Measurements from ENCODE around the gene CCNYL1.

DNA sequence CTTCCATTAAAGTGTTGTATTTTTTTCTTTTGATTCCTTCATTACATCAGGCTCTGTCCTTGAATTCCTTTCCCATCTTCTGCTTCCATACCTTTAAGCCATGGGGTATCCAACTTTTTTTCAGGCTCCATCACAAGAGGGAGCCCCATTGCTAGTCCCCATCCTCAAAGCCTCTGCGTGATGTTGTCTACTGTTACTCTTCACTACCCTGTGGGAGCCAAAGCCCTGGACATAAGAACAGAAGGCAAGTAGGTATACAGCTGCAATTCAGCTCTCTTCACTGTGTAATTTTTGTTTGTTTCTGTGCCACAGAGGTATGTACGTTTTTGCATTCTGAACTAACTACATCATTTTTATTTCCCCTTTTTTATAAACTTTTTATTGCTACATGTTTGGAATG, 36.6 kb upstream of the CCNYL1 start:
- no peak for TF ChIP-seq POLR2AphosphoS5 (IDR thresholded peaks at IDR 0.05; ENCODE audit: borderline replicate concordance, low read depth, low read length)
- TF ChIP-seq EZH2 (IDR thresholded peaks at IDR 0.05), result no peak
- TF ChIP-seq FOXP2 (optimal IDR thresholded peaks at IDR 0.05; ENCODE audit: control extremely low read depth, extremely low read length, insufficient read depth), result no peak
